Hepatocyte (in vitro differentiated cells): ENCODE results near the gene MINDY4. TPM values are rescaled to one million over a fixed set of nuclear protein-coding genes. Genes with fewer than 3 reads are reported as not detected.

Experiments used
- DNase-seq: peaks from one replicate; pipeline ENCODE4 v3.0.0-alpha.2; 2016; ENCODE audit warnings: low spot score
- H2AFZ ChIP-seq: fragments of 200-600 bp; sonication (generic); 2 replicates; pipeline ENCODE4 v1.6.0; 2016; ENCODE audit warnings: antibody characterized with exemption, mild to moderate bottlenecking
- H3K27ac ChIP-seq: fragments of 200-600 bp; sonication (generic); 2 replicates; pipeline ENCODE4 v1.5.1; 2016; ENCODE audit warnings: mild to moderate bottlenecking
- H3K27me3 ChIP-seq: fragments of 200-600 bp; sonication (generic); 2 replicates; pipeline ENCODE4 v1.6.1; 2016
- H3K36me3 ChIP-seq: fragments of 200-600 bp; sonication (generic); replicated peaks from 2 replicates; pipeline ENCODE4 v1.5.1; 2016; ENCODE audit warnings: low read depth; ENCODE audit not compliant: insufficient read depth
- H3K4me1 ChIP-seq: fragments of 200-600 bp; sonication (generic); 2 replicates; pipeline ENCODE4 v1.5.1; 2016; ENCODE audit warnings: mild to moderate bottlenecking, moderate library complexity; ENCODE audit not compliant: insufficient read depth
- H3K4me2 ChIP-seq: fragments of 200-600 bp; sonication (generic); 2 replicates; pipeline ENCODE4 v1.6.0; 2016
- H3K4me3 ChIP-seq: fragments of 200-600 bp; sonication (generic); 2 replicates; pipeline ENCODE4 v1.5.1; 2016; ENCODE audit warnings: mild to moderate bottlenecking
- H3K79me2 ChIP-seq: fragments of 200-600 bp; sonication (generic); 2 replicates; pipeline ENCODE4 v1.6.0; 2017; ENCODE audit warnings: mild to moderate bottlenecking
- H3K9me2 ChIP-seq: fragments of 200-600 bp; sonication (generic); replicated peaks from 2 replicates; pipeline ENCODE4 v1.6.0; 2017; ENCODE audit warnings: mild to moderate bottlenecking; ENCODE audit not compliant: insufficient read depth
- H3K9me3 ChIP-seq: fragments of 200-600 bp; sonication (generic); 2 replicates; pipeline ENCODE4 v1.5.1; 2016; ENCODE audit warnings: low read depth, mild to moderate bottlenecking
- H4K20me1 ChIP-seq: fragments of 200-600 bp; sonication (generic); 2 replicates; pipeline ENCODE4 v1.6.0; 2016; ENCODE audit warnings: mild to moderate bottlenecking; ENCODE audit not compliant: insufficient read depth, poor library complexity, severe bottlenecking
- EZH2 ChIP-seq: fragments of 200-600 bp; sonication (generic); IDR thresholded peaks from 2 replicates; pipeline ENCODE4 v1.6.1; 2016; ENCODE audit warnings: antibody characterized with exemption, mild to moderate bottlenecking, borderline replicate concordance
- EZH2phosphoT487 ChIP-seq: fragments of 200-600 bp; sonication (generic); IDR thresholded peaks from one replicate; pipeline ENCODE4 v1.6.1; 2018; ENCODE audit warnings: antibody characterized with exemption, mild to moderate bottlenecking, low read depth, moderate library complexity; ENCODE audit not compliant: unreplicated experiment, severe bottlenecking
- WGBS: methylation state at CpG from one replicate; pipeline ENCODE4 v1.1.6; 2016; ENCODE audit warnings: low lambda C conversion rate; ENCODE audit errors: missing lambda C conversion rate; 5-methylcytosine and 5-hydroxymethylcytosine counted together
- polyA plus RNA-seq: library from polyadenylated mRNA; unstranded; fragments of >200 nt; fragmentation: Nextera tagmentation; extraction: Ambion mirVana; gene quantifications from 2 replicates; pipeline ENCODE4 v1.2.1, GENCODE V29; 2016
- total RNA-seq: library from RNA; depleted of rRNA; stranded (reverse); fragments of >200 nt; gene quantifications from 2 replicates; pipeline ENCODE4 v1.2.3, GENCODE V29; 2014
- TF ChIP-seq, protein P1 (sequence below): fragments of 200-600 bp; sonication (generic); IDR thresholded peaks from 2 replicates; pipeline ENCODE4 v1.5.1; 2016; ENCODE audit warnings: antibody characterized with exemption, mild to moderate bottlenecking; ENCODE audit not compliant: poor library complexity

Gene MINDY4
- total and polyA plus RNA-seq, 2 experiments from 2014 or later = 4.4 to 6.3 TPM

DNA sequence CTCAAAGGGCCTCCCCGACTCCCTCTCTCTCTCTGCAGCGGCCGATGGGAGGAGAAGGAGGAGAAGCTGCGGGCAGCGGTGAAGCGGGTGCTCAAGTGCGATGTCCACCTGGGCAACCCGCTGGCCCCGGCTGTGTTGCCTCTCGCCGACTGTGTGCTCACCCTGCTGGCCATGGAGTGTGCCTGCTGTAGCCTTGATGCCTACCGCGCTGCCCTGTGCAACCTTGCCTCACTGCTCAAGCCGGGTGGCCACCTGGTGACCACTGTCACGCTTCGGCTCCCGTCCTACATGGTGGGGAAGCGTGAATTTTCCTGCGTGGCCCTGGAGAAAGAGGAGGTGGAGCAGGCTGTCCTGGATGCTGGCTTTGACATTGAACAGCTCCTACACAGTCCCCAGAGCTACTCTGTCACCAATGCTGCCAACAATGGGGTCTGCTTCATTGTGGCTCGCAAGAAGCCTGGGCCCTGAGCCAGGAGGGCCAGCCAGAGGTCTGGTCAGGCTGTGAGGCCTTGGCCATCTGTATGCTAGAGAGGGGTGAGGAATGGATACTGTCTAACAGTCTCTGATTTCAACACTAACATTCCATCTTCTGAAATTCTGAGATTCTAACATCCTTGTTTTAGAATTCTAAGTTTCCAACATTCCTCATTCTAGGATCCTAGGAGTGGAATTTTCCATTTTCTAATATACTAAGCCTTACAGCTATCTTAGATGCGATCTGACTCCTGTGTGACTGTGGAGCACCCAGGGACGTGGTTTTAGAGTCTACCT lies 15.6 kb upstream of the MINDY4 start:
- WGBS = 91% methylated on average over 22 of the region's 22 CpGs
- H2AFZ ChIP-seq = no peak overlapping the region
- TF ChIP-seq EZH2 (no peak), EZH2phosphoT487 (no peak)
- TF ChIP-seq, protein P1, sequence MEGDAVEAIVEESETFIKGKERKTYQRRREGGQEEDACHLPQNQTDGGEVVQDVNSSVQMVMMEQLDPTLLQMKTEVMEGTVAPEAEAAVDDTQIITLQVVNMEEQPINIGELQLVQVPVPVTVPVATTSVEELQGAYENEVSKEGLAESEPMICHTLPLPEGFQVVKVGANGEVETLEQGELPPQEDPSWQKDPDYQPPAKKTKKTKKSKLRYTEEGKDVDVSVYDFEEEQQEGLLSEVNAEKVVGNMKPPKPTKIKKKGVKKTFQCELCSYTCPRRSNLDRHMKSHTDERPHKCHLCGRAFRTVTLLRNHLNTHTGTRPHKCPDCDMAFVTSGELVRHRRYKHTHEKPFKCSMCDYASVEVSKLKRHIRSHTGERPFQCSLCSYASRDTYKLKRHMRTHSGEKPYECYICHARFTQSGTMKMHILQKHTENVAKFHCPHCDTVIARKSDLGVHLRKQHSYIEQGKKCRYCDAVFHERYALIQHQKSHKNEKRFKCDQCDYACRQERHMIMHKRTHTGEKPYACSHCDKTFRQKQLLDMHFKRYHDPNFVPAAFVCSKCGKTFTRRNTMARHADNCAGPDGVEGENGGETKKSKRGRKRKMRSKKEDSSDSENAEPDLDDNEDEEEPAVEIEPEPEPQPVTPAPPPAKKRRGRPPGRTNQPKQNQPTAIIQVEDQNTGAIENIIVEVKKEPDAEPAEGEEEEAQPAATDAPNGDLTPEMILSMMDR = no peak
- no peak overlapping the region for H3K27ac ChIP-seq
- no peaks in the 10 kb centered on the region for H3K36me3 ChIP-seq
- no peaks in the 10 kb centered on the region for H4K20me1 ChIP-seq
- no peak overlapping the region for H3K4me3 ChIP-seq
- no peak for DNase-seq
- H3K4me1 ChIP-seq = peaks cover 11% of the 10 kb centered on the region
- no peaks in the 10 kb centered on the region for H3K9me3 ChIP-seq
- no peaks in the 10 kb centered on the region for H3K9me2 ChIP-seq
- no peaks in the 10 kb centered on the region for H3K27me3 ChIP-seq
- H3K79me2 ChIP-seq = no peaks in the 10 kb centered on the region
- H3K4me2 ChIP-seq = no peak overlapping the region

DNA sequence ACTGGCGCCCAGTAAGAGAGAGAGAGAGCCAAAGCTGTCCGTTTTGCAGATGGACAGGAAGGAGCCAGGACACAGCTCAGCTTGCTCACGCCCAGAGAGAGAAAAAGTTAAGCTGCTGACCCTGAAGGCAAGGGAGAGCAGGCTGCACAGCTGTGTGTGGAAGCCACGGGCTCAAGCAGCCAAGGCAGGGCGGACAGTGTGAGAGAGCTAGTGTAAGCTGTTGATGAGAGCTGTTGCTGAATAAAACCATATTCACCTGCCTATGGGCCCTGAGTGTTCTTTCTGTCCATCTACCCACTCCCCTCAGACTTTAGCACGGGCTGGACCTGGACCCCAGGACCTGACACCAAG lies 13.9 kb upstream of the MINDY4 start:
- no peaks in the 10 kb centered on the region for H4K20me1 ChIP-seq
- no peaks in the 10 kb centered on the region for H3K9me2 ChIP-seq
- no peak for DNase-seq
- no peaks in the 10 kb centered on the region for H3K36me3 ChIP-seq
- H2AFZ ChIP-seq = no peak overlapping the region
- 83% methylated on average over 6 of the region's 6 CpGs for WGBS
- H3K27me3 ChIP-seq = no peaks in the 10 kb centered on the region
- no peak for TF ChIP-seq EZH2phosphoT487
- TF ChIP-seq EZH2 = no peak
- TF ChIP-seq, protein P1 = no peak
- no peak overlapping the region for H3K27ac ChIP-seq
- H3K4me3 ChIP-seq = no peak overlapping the region
- H3K9me3 ChIP-seq = no peaks in the 10 kb centered on the region
- H3K4me1 ChIP-seq = peaks cover 9% of the 10 kb centered on the region
- no peak overlapping the region for H3K4me2 ChIP-seq
- H3K79me2 ChIP-seq = no peaks in the 10 kb centered on the region

DNA sequence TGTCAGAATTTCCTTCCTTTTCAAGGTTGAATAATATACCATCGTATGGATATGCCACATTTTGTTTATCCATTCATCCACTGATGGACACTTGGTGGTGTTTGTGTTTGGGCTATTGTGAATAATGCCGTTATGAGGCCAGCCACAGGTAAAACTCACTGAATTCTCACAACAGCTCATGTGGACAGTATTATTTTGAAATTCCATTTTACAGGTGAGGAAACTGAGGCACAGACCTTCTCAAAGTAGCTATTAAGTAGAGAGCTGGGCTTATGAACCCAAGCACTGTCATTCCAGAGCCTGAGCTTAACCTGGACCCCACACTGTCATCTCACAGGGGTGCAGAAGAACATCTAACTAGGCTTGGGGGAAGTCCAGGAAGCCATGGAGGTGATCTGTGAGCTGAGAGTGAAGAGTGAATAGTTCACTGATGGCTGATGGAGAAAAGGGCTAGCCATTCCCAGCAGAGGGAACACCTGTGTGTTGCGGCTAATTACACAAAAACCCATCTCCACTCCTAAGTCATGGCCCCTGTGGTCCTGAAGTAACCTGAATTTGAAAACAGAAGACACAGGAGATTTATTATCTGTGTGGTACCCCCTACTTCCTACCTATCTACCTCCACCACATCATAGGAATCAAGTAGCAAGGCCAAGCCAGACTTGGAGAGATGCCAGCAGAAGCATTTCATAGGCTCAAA lies 10.6 kb upstream of the MINDY4 start:
- no peak overlapping the region for H3K4me3 ChIP-seq
- no peaks in the 10 kb centered on the region for H3K9me2 ChIP-seq
- no peak overlapping the region for H2AFZ ChIP-seq
- TF ChIP-seq, protein P1 = no peak
- no peak for TF ChIP-seq EZH2phosphoT487
- no peak for TF ChIP-seq EZH2
- WGBS = 98% methylated on average over 3 of the region's 3 CpGs
- H4K20me1 ChIP-seq = no peaks in the 10 kb centered on the region
- H3K36me3 ChIP-seq = no peaks in the 10 kb centered on the region
- H3K4me2 ChIP-seq = peak overlapping the region; percentile 11
- H3K4me1 ChIP-seq = peaks cover 15% of the 10 kb centered on the region
- DNase-seq = peak; percentile 51
- H3K27ac ChIP-seq = peak overlapping the region; percentile 71
- H3K27me3 ChIP-seq = no peaks in the 10 kb centered on the region
- H3K9me3 ChIP-seq = no peaks in the 10 kb centered on the region
- no peaks in the 10 kb centered on the region for H3K79me2 ChIP-seq
